HG03159 (cell line): ENCODE data around the gene AGR2.
A peak's percentile ranks its signal among the peaks of the same experiment; 100 is the strongest.
"Not testable (repeated sequence)": the region's sequence is repeated elsewhere in the genome, so short reads cannot be mapped to it uniquely, and the experiment has no call there.

Experiments used
- ATAC-seq: cut with Tn5 transposase; IDR thresholded peaks from one replicate; pipeline ENCODE4 v1.9.1; 2021; ENCODE audit warnings: mild to moderate bottlenecking, moderate library complexity; ENCODE audit not compliant: unreplicated experiment

The AGR2 gene

GRCh38 chr7:16774986-16775385, 29.8 kb downstream of the AGR2 start:
- no peak for ATAC-seq

DNA sequence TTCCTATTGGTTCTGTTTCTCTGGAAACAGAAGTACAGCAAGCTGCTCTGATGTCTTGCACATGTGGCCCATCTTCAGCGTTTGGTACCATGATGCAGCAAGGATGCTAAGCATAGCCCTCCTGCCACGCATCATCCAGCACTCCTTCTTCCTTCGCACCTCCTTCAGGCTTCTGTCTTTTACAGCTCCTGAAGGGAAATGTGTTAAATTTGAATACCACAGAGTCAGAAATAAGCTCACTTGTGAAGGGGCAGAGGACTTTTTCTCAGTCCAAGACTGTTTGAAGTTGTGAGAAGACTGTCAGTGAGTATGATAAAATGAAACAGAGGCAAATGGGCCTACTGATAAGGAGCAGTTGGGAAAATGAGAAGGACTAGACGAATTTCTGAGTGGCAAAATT, 30.5 kb downstream of the AGR2 start:
- no peak for ATAC-seq

DNA sequence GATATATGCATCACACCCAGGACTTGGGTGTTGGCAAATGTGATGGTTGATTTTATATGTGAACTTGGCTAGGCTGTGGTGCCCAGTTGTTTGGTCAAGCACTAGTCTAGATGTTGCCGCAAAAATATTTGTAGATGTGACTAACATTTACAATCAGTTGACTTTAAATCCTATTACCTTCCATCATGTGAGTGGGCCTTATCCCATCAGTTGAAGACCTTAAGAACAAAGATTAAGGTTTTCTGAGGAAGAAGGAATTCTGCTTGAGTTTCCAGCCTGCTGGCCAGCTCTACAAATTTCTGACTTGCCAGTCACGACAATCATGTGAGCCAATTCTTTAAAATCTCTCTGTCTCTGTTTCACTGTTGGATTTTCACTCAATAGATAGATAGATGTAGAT, 30.9 kb downstream of the AGR2 start:
- no peak for ATAC-seq

GRCh38 chr7:16773326-16773725, 31.5 kb downstream of the AGR2 start:
- no peak for ATAC-seq

GRCh38 chr7:16770657-16771329, 34.0 kb downstream of the AGR2 start:
- ATAC-seq = no peak

GRCh38 chr7:16769994-16770393, 34.8 kb downstream of the AGR2 start:
- not testable (repeated sequence) for ATAC-seq

DNA sequence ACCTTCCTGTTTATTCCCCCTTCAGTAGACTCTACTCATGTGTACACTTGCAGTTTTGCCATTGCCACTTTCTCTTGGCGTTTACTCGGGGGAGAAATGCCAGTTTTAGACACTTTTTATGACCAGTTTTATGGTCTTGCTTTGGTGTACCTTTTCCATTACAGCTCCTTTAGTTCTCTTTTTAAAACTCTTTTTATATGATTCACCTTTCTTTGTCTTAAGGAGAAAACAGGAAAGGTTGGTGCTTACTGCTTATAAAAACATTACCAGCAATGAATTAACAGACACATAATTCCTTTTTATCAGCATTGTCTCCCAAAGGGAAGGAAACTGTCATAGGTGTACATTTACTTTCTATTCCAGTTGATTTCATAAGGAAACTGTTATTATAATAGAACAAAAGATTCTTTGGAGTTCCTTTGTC, 39.4 kb downstream of the AGR2 start:
- ATAC-seq = no peak

GRCh38 chr7:16764942-16765341, 39.9 kb downstream of the AGR2 start:
- no peak for ATAC-seq

DNA sequence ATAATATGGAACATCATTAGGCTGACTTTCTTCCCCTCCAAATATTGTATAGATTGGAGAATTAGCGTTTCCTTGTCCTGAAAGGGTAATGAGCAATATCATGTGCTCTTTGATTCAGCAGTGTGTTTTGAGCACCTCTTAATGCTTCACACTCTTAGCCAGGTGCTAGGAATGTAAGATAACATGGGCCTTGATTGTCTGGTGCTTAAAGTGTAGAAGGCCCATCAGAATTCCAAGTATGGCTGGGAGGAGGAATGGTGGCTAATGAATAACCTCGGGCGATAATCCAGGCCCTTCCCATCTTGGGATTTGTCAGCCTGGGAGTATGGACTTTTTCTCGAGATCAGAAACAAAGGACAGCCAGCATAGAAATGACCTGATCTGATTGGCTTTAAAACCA, 42.6 kb downstream of the AGR2 start:
- ATAC-seq = no peak

GRCh38 chr7:16759840-16760239, 45.0 kb downstream of the AGR2 start:
- no peak for ATAC-seq

DNA sequence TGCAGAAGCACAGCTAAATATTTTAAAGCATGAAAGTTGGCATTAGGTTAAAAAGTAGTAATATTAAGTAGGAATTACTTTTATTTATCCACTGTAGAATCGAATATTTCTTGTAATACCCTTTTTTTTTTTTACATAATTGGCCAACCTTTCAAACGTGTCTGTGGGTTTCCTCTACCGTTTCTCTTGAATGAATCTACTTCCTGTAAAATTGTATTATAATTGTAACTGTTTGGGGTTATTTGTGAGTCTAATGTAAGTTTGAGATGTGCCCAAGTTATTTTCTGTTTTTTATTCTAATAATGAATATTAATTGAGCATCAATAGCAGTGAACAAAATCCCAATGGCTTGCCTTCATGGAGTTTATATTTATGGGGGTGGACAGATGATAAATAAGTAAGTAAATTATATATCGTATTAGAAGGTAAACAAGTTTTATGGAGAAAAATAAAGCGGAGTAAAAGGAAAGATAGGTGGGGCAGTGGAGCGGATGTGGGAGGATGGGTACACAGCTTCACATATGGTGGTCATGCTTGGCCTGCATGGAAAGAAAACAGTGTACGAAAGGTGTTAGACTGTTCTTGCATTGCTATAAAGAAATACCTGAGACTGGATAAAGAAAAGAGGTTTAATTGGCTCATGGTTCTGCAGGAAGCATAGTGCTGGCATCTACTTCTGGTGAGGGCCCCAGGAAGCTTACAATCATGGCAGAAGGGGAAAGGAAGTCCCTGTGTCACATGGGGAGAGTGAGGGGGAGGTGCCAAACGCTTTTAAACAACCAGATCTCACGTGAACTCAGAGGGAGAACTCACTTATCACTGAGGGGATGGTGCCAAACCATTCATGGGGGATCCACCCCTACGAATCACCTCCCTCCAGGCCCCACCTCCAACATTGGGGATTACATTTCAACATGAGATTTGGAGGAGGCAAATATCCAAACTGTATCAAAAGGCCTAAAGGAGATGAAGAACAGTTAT, 45.9 kb downstream of the AGR2 start:
- ATAC-seq = no peak

DNA sequence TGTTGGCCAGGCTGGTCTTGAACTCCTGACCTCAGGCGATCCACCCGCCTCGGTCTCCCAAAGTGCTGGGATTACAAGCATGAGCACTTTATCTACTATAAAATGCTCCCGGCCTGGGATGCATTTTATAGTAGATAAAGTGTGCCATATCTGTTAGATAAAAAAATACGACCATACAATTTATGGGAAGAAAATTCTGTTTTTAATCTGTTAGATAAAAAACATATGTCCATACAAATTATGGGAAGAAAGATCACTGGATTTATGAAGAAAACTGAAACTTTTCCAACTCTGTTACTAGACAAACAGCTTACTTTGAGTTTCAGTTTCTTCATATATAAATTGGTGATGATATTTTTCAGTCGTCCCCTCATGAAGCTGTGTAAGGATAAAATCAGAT, 46.8 kb downstream of the AGR2 start:
- no peak for ATAC-seq

DNA sequence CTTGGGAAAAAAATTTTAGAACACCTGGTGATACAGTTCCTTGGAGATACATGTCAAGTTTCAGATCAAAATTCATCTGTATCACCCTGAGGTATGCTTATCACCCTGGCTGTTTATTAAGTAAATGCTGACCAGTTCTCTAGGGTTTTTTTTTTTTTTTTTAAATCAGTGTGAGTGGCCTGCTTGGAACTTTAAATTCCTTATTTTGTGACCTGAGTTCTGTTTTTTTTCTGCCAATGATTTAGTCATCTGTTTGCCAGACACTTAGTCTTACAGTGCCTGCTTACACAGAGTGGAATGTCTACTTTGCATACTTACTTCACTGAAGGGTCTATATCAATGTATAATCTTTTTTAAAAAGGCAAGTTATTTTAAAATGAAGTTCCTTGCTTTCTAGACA, 49.4 kb downstream of the AGR2 start:
- no peak for ATAC-seq

GRCh38 chr7:16754856-16755317, 49.9 kb downstream of the AGR2 start:
- no peak for ATAC-seq

DNA sequence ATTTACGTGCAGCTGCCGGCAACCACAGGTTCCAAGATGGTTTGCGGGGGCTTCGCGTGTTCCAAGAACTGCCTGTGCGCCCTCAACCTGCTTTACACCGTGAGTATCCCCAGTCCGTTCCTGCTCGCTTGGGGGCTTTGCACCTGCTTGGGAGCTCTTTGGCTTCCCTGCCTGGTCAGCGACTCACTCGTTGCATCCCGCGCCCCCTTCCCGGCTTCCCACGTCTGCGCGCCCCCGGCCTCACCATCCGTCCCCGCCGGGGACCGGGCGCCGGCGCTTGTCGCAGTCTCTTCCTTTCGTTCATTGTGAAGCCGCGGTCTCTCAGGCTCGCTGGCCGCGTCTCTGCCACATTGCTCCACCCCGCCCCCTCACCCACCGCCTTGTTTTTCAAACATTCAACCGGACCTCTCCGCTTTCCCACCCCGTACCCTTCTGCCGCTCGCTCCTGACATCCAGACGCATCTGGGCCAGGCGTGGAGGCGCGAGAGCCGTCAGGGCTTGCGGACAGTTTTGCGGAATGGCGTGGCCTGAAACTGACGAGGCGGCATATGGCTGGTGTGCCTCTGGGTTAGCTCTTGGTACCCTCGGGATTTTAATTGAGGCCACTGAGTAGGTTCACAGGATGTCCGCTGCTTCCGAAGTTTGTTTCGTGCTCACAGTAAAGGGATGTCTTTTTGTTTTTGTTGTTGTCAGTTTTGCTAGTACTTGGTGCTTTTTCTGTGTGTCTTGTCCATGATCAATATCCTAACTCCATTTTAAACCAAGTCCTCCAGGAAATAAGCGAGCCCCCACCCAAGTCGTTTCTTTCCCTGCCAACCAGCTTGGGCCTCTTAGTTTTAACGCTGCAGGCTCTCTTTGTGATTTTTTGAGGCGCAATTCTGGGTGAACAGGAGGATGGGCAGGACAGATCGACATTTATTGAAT, 50.6 kb downstream of the AGR2 start:
- ATAC-seq = peak; percentile 31

GRCh38 chr7:16753102-16753931, 51.5 kb downstream of the AGR2 start, which contains the start of gene TSPAN13:
Gene TSPAN13, plus strand, starts transcription at chr7:16753755. Its CDS starts 213 bp downstream, at chr7:16753968.
- peak; percentile 70 for ATAC-seq

DNA sequence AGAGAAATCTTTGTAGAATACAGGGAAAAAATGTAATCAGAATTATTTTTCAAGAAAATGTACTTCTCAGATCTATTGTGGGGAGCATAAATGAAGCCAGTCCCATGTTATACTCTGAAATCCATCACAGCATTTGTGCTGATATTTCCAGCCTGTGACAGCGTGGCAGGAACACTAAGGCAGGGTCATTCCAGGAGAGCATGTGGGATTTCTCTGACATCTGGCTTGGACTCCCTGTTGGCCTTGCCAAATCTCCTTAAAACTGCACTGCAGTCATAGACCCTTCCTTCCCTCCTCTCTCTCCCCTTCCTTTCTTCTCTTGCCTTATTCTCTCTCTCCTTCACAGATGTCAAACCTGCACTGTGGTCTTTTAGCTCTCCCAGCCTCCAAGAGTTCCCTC, 57.7 kb downstream of the AGR2 start:
- ATAC-seq = no peak

DNA sequence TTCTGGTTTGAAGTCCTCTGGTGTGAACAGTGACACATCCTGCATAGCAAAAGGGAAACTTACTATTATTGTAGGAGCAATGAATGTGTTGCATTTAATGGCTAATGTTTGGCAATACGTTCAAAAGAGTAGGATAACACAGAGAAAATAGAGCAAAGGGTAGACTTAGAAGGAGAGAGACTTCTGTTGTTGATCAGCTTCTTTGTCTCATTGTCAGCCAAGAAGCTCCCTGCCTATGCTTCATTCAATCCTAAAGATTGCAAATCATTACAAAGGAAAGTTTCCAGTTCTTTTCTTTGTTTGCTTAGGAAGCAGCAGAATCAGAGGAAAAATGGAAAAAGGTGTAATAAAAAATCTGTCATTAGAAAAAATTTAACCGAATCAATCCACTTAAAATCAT, 59.2 kb downstream of the AGR2 start:
- no peak for ATAC-seq

- no peak for ATAC-seq
Observed at GRCh38 chr7:16744518-16745250, 60.1 kb downstream of the AGR2 start.
